ENCODE results near the gene KCTD5.

KCTD5 gene

DNA sequence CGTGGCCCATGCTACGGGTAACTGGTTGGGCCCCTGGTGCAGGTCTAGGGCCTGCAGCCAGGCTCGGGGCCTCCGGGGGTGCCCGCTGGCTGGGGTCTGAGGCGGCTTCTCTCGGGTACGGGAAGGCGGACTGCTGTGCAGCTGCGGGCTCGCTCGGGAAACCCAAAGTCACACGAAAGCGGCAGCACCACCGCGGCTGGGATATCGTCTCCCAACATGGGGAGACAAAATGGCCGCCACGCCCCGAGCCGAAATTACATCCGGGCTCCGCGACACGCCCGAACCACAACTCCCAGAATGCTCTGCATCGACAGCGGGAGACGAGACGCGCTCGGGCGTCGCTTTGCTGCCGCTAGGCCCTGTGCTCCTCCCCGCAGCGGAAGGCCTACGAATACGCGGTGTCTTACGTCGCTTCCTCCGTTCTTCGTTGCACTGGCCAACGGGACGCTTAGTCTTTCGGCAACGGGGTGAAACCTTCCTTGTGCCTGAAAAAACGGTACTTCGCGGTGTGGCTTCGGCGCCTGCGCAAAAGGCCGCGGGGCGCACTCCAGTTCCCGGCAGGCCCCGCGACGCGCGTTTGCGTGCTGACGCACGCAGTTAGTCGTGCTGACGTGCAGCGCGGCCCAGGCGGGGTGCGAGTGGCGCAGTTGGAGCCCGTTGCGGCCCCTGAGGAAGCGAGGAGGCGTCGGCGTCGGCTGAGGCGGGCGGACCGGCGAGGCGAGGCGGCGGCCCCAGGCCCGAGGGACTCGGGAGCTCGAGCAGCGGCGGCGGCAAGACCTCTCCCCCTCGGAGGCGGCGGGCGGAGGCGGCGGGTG is 69.9 kb downstream of the KCTD5 start, which contains the start of gene SRRM2 (continued):
- TF ChIP-seq, protein P1, sequence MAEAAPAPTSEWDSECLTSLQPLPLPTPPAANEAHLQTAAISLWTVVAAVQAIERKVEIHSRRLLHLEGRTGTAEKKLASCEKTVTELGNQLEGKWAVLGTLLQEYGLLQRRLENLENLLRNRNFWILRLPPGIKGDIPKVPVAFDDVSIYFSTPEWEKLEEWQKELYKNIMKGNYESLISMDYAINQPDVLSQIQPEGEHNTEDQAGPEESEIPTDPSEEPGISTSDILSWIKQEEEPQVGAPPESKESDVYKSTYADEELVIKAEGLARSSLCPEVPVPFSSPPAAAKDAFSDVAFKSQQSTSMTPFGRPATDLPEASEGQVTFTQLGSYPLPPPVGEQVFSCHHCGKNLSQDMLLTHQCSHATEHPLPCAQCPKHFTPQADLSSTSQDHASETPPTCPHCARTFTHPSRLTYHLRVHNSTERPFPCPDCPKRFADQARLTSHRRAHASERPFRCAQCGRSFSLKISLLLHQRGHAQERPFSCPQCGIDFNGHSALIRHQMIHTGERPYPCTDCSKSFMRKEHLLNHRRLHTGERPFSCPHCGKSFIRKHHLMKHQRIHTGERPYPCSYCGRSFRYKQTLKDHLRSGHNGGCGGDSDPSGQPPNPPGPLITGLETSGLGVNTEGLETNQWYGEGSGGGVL (tag by site-specific recombination; IDR thresholded peaks at IDR 0.05): peak; percentile 52
- no peak for TF ChIP-seq ZNF157 (tag by site-specific recombination; IDR thresholded peaks at IDR 0.05)
- TF ChIP-seq ZNF610 (tag by site-specific recombination; IDR thresholded peaks at IDR 0.05; ENCODE audit: borderline replicate concordance): peak; percentile 73; the same call in 1 of the 2 replicates
- TF ChIP-seq, protein P2, sequence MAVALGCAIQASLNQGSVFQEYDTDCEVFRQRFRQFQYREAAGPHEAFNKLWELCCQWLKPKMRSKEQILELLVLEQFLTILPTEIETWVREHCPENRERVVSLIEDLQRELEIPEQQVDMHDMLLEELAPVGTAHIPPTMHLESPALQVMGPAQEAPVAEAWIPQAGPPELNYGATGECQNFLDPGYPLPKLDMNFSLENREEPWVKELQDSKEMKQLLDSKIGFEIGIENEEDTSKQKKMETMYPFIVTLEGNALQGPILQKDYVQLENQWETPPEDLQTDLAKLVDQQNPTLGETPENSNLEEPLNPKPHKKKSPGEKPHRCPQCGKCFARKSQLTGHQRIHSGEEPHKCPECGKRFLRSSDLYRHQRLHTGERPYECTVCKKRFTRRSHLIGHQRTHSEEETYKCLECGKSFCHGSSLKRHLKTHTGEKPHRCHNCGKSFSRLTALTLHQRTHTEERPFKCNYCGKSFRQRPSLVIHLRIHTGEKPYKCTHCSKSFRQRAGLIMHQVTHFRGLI (tag by site-specific recombination; IDR thresholded peaks at IDR 0.05): peak; percentile 71
- peak; percentile 65; the same call in 1 of the 2 replicates for TF ChIP-seq ZNF677 (tag by site-specific recombination; IDR thresholded peaks at IDR 0.05)
- TF ChIP-seq, protein P3, sequence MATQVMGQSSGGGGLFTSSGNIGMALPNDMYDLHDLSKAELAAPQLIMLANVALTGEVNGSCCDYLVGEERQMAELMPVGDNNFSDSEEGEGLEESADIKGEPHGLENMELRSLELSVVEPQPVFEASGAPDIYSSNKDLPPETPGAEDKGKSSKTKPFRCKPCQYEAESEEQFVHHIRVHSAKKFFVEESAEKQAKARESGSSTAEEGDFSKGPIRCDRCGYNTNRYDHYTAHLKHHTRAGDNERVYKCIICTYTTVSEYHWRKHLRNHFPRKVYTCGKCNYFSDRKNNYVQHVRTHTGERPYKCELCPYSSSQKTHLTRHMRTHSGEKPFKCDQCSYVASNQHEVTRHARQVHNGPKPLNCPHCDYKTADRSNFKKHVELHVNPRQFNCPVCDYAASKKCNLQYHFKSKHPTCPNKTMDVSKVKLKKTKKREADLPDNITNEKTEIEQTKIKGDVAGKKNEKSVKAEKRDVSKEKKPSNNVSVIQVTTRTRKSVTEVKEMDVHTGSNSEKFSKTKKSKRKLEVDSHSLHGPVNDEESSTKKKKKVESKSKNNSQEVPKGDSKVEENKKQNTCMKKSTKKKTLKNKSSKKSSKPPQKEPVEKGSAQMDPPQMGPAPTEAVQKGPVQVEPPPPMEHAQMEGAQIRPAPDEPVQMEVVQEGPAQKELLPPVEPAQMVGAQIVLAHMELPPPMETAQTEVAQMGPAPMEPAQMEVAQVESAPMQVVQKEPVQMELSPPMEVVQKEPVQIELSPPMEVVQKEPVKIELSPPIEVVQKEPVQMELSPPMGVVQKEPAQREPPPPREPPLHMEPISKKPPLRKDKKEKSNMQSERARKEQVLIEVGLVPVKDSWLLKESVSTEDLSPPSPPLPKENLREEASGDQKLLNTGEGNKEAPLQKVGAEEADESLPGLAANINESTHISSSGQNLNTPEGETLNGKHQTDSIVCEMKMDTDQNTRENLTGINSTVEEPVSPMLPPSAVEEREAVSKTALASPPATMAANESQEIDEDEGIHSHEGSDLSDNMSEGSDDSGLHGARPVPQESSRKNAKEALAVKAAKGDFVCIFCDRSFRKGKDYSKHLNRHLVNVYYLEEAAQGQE (tag by site-specific recombination; IDR thresholded peaks at IDR 0.05): no peak; the same call in 1 of the 2 replicates
- peak; percentile 87 for TF ChIP-seq SP3 (tag by site-specific recombination; IDR thresholded peaks at IDR 0.05)
- peak; percentile 65 for TF ChIP-seq SP2 (tag by site-specific recombination; IDR thresholded peaks at IDR 0.05)
- peak; percentile 92 for TF ChIP-seq YY2 (tag by site-specific recombination; IDR thresholded peaks at IDR 0.05)
- no peak for TF ChIP-seq BCL11A (tag by site-specific recombination; IDR thresholded peaks at IDR 0.05; ENCODE audit: low read depth)
- 0 out of 2 replicates have a peak, but pooled peaks have one; percentile 44 for TF ChIP-seq ZNF221 (tag by site-specific recombination; IDR thresholded peaks at IDR 0.05; ENCODE audit: borderline replicate concordance)
- no peak for TF ChIP-seq ZNF510 (tag by site-specific recombination; IDR thresholded peaks at IDR 0.05; ENCODE audit: insufficient replicate concordance)
- no peak for TF ChIP-seq ZNF138 (tag by site-specific recombination; IDR thresholded peaks at IDR 0.05; ENCODE audit: borderline replicate concordance)

DNA sequence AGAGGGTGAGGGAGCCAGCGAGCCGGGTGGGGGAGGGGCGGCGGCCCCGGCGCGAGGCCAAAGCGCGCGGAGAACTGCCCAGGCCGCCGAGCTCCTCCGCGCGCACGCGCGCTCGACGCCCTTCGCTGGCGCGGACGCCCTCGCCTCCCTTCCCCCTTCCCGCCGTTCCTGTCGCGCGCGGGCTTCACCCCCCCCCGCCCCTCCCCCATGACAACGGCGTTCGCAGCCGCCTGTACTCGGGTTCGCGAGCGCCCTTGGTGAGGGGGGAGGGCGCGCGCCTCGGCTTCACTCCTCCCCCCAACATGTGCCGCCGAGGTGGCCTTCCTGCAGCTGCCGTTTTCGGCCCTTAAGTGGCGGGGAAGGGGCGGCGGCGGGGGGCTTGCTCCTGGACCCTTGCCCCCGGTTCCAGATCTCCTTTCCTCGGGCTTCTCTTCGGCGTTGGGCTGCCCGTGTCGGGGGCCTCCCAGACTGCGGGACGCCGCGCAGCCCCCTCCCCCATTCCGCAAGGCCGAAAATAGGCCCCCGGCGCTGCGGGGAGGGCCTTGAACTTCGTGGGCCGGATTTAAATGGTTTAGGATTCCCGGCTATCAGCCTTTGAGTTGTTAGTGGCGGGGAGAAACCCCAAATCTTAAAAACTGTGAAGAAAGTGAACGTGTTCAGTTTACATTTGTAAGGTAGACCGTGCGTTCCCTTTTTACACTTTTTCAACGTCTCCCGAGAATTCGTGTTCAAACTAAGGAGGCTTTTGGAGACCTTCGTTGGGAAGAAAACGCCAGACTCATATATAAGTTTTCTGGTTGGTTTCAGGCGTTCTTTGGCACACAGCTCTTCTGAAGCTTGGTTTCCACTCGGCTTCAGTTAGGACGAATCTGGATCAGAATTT is 70.8 kb downstream of the KCTD5 start:
- Histone ChIP-seq H3K36me3 (ENCODE audit: control insufficient read depth in 2 of 2, insufficient read depth in 1 of 2, low read length in 2 of 2) (peaks cover 17 to 61% of the 10 kb centered on the region in 2 experiments), H3K4me1 (ENCODE audit: control insufficient read depth, insufficient read depth, low read length) (peaks cover 5% of the 10 kb centered on the region), H3K27ac (ENCODE audit: extremely low read depth, low read depth, low read length) (peak overlapping the region; percentile 97), H3K4me3 (ENCODE audit: low read depth, low read length) (peak overlapping the region; percentile 96), H3K9me3 (ENCODE audit: control insufficient read depth, insufficient read depth, low read depth, low read length) (no peaks in the 10 kb centered on the region)
- CTCF ChIA-PET: interaction anchor here (0.6 to 1.9 kb wide), 5 partner anchors 16 to 167 kb away, joined by 3 to 7 read pairs (median 4); no protein-coding TSS in a partner anchor
- POLR2A ChIA-PET: interaction anchor here (0.5 to 2.0 kb wide), 26 partner anchors 10 to 970 kb away, joined by 3 to 22 read pairs (median 4); partner anchors contain the start of genes ELOB, FLYWCH2, KCTD5 and NUBP2
- TF ChIP-seq ZNF747 (tag by site-specific recombination; IDR thresholded peaks at IDR 0.05) (no peak), ZNF112 (tag by site-specific recombination; IDR thresholded peaks at IDR 0.05) (no peak), ZSCAN30 (tag by site-specific recombination; IDR thresholded peaks at IDR 0.05) (peak; percentile 13; the same call in 1 of the 2 replicates), ZNF830 (tag by site-specific recombination; IDR thresholded peaks at IDR 0.05; ENCODE audit: low read depth) (no peak), ZNF24 (tag by site-specific recombination; IDR thresholded peaks at IDR 0.05) (0 out of 2 replicates have a peak, but pooled peaks have one; percentile 34), ZNF624 (tag by site-specific recombination; IDR thresholded peaks at IDR 0.05) (no peak), TRIM28 (IDR thresholded peaks at IDR 0.05; ENCODE audit: borderline replicate concordance, low read length) (no peak), SETDB1 (IDR thresholded peaks at IDR 0.05; ENCODE audit: insufficient read length, low read length) (no peak), ZNF629 (tag by site-specific recombination; IDR thresholded peaks at IDR 0.05) (no peak)
- TF ChIP-seq, protein P2 (tag by site-specific recombination; IDR thresholded peaks at IDR 0.05): no peak
- TF ChIP-seq, protein P4, sequence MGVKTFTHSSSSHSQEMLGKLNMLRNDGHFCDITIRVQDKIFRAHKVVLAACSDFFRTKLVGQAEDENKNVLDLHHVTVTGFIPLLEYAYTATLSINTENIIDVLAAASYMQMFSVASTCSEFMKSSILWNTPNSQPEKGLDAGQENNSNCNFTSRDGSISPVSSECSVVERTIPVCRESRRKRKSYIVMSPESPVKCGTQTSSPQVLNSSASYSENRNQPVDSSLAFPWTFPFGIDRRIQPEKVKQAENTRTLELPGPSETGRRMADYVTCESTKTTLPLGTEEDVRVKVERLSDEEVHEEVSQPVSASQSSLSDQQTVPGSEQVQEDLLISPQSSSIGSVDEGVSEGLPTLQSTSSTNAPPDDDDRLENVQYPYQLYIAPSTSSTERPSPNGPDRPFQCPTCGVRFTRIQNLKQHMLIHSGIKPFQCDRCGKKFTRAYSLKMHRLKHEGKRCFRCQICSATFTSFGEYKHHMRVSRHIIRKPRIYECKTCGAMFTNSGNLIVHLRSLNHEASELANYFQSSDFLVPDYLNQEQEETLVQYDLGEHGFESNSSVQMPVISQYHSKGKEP (tag by site-specific recombination; IDR thresholded peaks at IDR 0.05): 0 out of 2 replicates have a peak, but pooled peaks have one; percentile 4
